ENCODE results near the gene IRF9.

GRCh38 chr14:24139272-24139934 is 21.7 kb upstream of the IRF9 start:
- no peak for TF ChIP-seq CTCF (IDR thresholded peaks at IDR 0.05; ENCODE audit: low read length)
- TF ChIP-seq EZH2 (IDR thresholded peaks at IDR 0.05; ENCODE audit: borderline replicate concordance, low read length): no peak

Data from OCI-LY1 (cell line).